SK-N-DZ (cell line): ENCODE results near the gene PIAS4.

Experiments
- DNase-seq: peaks from one replicate; pipeline ENCODE4 v3.0.0-alpha.2; 2015; ENCODE audit warnings: low spot score

Gene PIAS4

GRCh38 chr19:4023600-4024398, 16.3 kb downstream of the PIAS4 start:
- DNase-seq, result no peak

- no peak for DNase-seq
Measured at GRCh38 chr19:4025317-4025716, 17.8 kb downstream of the PIAS4 start.

GRCh38 chr19:4027146-4027545, 19.6 kb downstream of the PIAS4 start:
- DNase-seq, result no peak

- no peak for DNase-seq
Measured at GRCh38 chr19:4028334-4029246, 21.1 kb downstream of the PIAS4 start.

- DNase-seq, result no peak
Measured at GRCh38 chr19:4029247-4029614, 21.7 kb downstream of the PIAS4 start.

- no peak for DNase-seq
Measured at GRCh38 chr19:4030552-4030951, 23.0 kb downstream of the PIAS4 start.

GRCh38 chr19:4030981-4031380, 23.4 kb downstream of the PIAS4 start:
- DNase-seq, result no peak

- DNase-seq, result no peak
Measured at GRCh38 chr19:4031420-4031819, 23.9 kb downstream of the PIAS4 start.

- DNase-seq, result no peak
Measured at GRCh38 chr19:4032436-4032835, 24.9 kb downstream of the PIAS4 start.

GRCh38 chr19:4033028-4033956, 25.8 kb downstream of the PIAS4 start:
- no peak for DNase-seq

- no peak for DNase-seq
Measured at GRCh38 chr19:4034048-4035017, 26.8 kb downstream of the PIAS4 start.

- DNase-seq, result no peak
Measured at GRCh38 chr19:4035018-4035566, 27.6 kb downstream of the PIAS4 start.

- DNase-seq, result no peak
Measured at GRCh38 chr19:4035582-4035981, 28.0 kb downstream of the PIAS4 start.

GRCh38 chr19:4036576-4037300, 29.2 kb downstream of the PIAS4 start:
- no peak for DNase-seq

- DNase-seq, result no peak
Measured at GRCh38 chr19:4037301-4037949, 29.9 kb downstream of the PIAS4 start.

- no peak for DNase-seq
Measured at GRCh38 chr19:4038057-4038456, 30.5 kb downstream of the PIAS4 start.

- no peak for DNase-seq
Measured at GRCh38 chr19:4038661-4039423, 31.3 kb downstream of the PIAS4 start.

- no peak for DNase-seq
Measured at GRCh38 chr19:4042064-4042730, 34.7 kb downstream of the PIAS4 start.
